Stimulated activated CD4-positive, alpha-beta T cell treated with anti-CD3 and anti-CD28 coated beads, Interleukin-2, amount 100 ng/mL, for 24 hours (primary cell): ENCODE measurements around the gene YDJC.
"Not testable (repeated sequence)": the region's sequence is repeated elsewhere in the genome, so short reads cannot be mapped to it uniquely, and the experiment has no call there.

Experiments
- DNase-seq, 2 donors: peaks; one replicate each; pipeline ENCODE4 v3.0.0-alpha.2; 2020

Gene YDJC

DNA sequence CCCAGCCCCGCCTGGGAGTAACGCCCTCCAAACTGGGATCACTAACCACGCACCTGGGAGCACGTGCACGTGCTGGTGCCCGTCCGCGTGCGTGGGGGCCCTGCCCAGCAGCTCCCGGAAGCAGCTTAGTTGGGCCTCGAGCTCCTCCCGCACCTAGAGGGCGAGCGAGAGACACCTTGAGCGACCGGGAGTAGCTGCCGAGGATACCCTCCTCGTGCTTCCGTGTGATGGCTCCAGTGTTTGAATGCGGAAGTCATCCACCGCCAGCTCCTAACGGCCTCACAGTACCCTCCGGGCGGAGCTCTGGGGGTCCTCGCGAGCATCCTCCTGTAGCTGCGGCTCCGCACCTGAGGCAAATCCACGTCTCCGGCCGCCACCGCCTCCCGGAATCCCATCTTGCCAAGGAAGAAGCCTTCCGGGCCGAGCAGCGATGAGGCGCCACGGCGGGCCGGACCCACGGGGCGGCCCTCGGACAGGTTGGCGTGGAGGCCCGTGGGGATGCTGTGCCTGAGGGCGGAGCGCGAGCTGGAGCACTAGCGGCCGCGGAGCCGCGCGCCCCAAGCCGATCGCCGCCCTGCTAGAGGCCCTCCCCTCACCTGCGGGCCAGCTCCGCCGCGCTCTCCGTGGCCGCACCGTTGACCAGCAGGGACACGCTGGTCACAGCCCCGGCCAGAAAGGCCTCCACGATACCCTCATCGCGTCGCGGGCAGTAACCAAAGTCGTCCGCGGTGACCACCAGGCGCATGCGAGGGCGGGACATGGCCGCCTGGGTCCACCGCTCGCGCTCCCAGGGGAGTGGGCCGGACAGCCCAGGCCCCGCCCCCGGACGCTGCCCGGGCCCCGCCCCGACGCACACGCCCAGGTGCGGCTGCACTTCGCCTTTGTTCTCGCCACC, at the start of gene YDJC:
Gene YDJC, minus strand, starts transcription at position 768 of the 895 bp plus-strand sequence. Its CDS starts 8 bp downstream, at position 760.
- DNase-seq: peak; percentile 97 to 98

- no peak for DNase-seq
These were observed 49.6 kb upstream of the YDJC start for GRCh38 chr22:21679383-21679782.

GRCh38 chr22:21678842-21679241, 49.0 kb upstream of the YDJC start:
- not testable (repeated sequence) for DNase-seq

- no peak for DNase-seq
These were observed 48.0 kb upstream of the YDJC start for GRCh38 chr22:21677606-21678443.

- no peak for DNase-seq
These were observed 44.9 kb upstream of the YDJC start for GRCh38 chr22:21674638-21675245.

DNA sequence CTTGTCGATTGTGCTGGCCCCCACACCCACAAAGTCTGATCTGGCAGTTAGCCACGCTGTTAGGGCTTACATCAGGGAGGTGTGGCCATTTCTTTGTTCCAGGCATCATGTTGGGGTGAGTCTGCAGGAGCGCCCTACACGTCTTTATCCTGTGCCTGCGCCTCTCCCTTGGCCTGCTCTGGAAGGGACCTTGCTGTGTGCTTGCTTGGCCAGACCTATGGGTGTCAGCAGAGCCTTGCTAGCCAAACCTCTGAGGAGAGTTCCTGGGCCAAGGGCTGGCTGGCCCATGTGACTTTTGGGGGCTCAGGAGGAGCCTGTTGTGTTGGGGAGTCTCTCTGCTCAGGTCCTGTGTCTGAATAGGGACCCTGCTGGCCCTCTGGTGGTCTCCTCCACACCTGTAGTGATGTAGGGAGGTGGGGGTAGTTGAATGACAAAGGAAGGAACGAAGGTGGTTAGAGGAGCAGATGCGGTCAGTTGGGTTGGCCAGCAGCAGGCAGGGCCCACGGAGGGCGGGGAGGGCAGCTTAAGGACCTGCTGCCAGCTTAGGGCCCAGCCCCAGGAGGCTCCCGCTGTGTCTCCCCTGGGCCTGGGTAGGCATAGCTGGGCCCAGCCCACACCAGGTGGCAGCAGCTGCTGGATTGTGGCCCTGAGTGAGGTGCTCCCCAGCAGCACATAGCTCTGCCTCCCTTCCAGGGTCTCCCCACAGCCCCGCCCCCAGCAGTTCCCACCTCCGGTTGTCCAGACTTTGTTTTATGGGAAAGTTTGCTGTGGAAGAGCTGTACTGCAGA, 43.9 kb upstream of the YDJC start:
- DNase-seq: no peak

DNA sequence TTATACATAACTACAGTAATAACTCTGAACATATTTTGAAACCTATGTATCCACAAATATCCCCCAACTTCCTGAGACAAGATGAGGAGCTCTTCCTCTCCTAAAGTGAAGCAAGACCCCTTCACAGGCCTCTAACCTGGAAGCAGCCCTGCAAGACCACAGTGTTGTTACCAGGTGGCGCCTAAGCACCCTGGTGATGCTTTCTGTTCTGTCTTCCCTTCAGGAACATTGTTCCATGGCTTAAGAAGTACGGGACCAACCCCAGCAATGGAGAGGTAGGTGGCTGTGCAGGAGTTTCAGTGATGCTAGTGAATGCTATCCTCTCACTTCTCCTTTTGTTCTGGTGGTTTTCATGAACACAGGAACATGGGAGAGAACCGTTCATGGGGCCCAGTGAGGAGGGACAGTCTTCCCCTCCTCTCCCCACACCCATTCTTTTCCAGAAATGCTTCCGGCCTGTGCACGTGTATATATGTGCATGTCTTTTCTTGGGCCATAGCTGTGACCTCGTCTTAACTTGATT, 42.3 kb upstream of the YDJC start:
- DNase-seq: no peak

DNA sequence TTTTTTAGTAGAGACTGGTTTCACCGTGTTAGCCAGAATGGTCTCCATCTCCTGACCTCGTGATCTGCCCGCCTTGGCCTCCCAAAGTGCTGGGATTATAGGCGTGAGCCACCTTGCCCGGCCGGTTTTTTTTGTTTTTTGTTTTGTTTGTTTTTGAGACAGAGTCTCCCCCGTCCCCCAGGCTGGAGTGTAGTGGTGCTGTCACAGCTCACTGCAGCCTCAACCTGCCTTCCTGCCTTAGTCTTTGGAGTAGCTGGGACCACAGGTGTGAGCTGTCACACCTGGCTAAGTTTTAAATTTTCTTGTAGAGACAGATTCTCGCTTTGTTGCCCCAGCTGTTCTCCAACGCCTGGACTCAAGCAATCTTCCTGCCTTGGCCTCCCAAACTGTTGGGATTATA, 39.2 kb upstream of the YDJC start:
- DNase-seq: no peak

DNA sequence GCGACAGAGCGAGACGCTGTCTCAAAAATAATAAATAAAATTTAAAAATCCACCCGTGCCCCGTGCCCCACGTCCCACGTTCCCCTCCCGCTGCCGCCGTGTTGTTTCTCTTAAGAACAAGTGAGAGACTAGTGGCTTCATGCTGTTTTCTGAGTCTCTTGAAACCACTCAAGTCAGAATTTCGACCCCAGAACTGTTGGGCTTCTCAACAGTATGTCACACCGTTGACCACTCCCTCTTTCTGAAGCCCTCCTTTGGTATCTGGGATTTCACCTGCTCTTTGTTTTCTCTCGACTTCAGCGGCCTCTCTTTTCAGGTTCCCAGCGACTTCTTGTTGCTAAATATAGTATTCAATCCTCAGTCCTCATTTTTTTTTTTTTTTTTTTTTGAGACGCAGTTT, 37.0 kb upstream of the YDJC start:
- no peak for DNase-seq

DNA sequence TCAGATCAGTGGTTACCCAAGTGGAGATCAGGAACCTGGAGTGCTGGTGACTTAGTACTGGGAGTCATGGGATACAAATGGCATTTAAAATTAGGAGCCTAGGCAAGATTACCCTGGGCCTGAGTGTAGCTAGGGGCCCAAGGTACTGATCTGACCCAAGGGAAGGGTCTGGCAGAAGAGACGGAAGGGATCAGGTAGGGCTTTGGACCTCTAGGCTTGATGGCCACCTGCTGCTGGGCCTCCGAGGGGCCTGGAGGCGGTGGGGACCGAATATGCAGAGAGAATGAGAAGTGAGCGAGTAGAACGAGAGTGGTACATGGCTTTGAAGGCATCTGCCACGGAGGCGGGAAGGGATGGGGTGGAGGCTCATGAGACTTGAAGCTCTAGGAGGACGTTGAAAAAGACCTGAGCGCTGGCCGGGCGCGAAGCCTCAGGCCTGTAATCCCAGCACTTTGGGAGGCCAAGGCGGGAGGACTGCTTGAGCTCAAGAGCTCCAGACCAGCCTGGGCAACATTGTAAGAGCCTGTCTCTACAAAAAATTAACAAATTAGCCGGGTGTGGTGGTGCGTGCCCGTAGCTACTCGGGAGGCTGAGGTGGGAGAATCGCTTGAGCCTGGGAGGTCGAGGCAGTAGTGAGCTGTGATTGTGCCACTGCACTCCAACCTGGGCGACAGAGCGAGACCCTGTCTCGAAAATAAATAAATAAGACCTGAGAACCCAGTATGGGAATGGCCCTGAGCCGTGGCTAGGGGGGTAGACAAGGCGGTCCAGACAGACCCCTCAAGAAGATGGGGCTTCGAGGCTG, 35.4 kb upstream of the YDJC start:
- no peak for DNase-seq

DNA sequence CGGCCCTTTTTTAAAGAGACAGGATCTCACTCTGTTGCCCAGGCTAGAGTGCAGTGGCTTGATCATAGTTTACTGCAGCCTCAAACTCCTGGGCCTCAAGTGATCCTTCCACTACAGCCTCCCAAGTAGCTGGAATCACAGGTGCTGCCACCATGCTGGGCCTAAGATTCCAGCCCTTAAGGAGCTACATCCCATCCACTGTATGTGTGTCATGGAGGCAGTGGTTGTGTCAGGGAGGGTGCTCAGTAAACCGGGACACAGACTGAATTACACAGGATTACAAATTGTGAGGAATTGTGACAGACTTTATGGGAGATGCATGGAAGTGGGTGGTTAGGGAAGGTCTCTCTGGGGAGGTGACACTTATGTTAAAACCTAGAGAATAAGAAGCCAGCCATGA, 33.9 kb upstream of the YDJC start:
- DNase-seq: no peak

- no peak for DNase-seq
These were observed 32.2 kb upstream of the YDJC start for GRCh38 chr22:21661991-21662390.

- DNase-seq: no peak
These were observed 31.1 kb upstream of the YDJC start for GRCh38 chr22:21660904-21661303.

DNA sequence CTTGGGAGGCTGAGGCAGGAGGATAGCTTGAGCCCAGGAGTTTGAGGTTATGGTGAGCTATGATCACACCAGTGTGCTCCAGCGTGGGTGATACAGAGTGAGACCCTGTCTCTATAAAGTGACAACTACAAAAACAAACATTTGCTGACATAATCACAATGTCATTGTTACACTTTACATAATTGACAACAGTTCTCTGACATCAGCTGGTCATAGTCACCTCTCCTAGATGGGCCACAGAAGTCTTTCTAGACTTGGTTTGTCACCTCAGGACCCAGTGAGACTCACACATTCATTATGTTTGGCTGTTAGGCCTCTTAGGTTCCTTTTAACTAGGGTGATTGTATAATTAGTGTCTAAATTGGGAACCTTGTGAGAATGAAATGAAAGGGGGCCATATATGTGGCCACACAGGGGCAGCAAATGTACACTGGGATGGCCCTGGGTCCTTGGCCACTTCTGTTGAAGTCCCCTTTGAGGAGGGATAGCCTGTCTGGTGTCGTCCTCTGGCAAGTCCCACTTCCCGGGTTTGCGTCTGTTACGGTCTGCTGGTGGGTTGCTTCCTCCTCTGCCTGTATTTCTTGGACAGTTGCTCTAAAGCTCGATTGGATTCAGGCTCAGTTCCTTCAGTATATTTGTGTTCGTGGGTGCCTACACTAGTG, 30.2 kb upstream of the YDJC start:
- no peak for DNase-seq

DNA sequence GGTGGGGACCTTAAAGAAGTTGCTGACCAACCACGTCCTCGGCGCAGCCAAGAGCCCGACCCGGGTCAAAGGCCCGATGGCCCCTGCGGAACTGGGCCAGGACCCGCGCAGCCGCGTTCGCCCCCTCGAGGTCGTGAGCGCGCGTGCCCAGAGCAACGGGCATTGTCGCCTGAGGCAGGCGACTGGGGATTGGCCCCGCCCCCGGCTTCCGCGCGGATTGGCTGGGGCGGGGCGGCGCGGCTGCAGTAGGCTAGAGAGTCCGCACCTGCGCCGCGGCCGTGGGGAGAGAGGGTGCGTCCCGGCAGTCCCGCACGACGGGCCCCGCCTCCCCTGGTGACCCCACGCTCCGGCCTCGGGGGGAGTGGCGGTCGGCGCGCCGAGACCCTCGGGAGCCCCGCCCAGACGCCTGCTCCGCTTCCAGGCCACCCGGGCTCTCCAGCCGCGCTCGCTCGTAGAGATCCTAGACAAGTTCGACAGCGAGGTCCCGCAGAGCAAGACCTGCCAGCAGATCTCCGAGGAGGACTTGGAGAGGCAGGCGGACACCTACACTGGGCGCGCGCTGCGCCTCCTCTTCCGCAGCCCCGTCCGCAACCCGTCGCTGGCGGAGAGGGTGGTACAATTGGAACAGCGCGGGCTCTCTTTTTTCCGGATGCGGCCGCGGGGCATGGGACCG, 27.7 kb upstream of the YDJC start:
- peak; percentile 82 to 87 for DNase-seq

- DNase-seq: no peak
These were observed 27.2 kb upstream of the YDJC start for GRCh38 chr22:21657020-21657359.

DNA sequence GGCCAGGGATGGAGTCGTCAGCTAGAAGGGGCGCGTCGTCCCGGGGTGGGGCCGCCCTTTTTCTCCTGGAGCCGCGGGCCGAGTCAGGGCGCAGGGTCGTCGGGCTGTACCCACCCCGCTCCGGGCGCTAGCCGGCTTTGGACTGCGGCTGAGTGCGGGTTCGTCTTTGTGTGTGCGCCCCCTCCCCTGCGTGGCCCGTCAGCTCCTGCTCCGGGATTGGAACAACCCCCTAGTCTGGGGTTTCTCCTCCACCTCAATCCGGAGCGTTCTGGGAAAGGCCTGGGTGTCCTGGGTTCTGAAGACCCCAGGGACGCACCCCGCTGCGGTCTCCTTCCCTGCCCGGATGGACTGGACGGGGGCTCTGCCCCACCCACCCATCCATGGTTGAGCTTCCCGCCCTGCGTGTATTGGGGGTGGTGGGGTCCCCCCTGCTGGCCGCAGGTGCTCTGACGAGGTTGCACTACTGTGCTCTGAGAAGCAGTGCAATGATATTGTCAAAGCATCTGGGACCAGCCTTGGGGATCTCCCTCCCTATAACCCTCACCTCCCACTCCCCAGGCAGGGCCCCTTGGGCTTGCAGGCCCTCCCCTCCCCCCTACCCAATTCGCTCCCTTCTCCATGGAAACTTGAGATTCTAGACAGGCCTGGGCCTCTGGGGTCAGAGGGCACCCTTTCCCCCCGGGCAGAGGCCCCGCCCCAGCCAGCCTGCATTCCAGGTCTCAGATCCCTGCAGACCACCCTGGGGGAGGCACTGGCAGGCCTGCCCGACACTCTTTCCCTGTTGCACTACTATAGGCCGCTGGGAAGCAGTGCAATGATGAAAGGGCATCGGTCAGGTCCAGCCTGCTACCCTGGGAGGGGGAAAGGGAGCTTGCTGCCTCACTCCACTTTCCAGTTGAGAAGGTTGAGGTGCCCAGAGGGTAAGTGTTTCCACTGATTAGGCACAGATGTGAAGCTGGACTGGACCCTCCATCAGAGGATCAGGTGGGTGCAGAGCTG, 23.0 kb upstream of the YDJC start:
- no peak for DNase-seq

- DNase-seq: peak; percentile 84 to 92
These were observed 22.3 kb upstream of the YDJC start for GRCh38 chr22:21652010-21652546.

- no peak for DNase-seq
These were observed 21.7 kb upstream of the YDJC start for GRCh38 chr22:21651521-21652009.
